ENCODE measurements around the gene HOXC6.

Gene HOXC6

GRCh38 chr12:54016478-54016964 lies 11.7 kb upstream of the HOXC6 start:
- peak; percentile 56 for DNase-seq

- DNase-seq: peak; percentile 58
Measured at GRCh38 chr12:54017027-54017788, 11.0 kb upstream of the HOXC6 start.

DNA sequence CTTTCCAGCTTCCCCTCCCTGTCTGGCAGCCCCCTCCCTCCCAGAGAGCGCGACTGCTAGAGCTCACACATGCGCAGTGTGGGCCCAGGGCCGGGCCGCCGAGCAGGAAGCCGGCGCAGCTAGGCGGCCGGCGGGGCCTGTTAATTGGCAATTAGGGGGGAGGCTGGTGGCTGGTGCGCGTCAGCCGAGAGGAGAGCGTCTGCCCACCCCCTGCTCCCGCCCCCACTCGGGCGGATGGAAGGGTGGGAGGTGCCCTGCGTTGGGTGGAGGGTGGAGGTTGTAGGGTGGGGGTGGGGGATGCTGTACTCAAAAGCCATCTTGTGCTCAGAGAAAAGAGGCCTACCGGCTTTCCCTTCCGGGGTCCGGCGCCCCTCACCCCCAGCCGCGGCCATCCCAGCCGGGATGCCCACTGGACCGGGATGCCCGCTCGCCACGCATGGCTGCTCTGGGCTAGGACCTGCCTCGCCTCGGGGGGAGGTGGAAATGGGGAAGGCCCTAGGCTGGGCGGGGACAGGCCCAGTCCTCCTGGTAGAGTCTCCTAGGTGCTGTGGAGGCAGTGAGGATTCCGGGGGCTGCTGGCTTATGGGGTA lies 10.3 kb upstream of the HOXC6 start:
- DNase-seq: peak; percentile 71

DNA sequence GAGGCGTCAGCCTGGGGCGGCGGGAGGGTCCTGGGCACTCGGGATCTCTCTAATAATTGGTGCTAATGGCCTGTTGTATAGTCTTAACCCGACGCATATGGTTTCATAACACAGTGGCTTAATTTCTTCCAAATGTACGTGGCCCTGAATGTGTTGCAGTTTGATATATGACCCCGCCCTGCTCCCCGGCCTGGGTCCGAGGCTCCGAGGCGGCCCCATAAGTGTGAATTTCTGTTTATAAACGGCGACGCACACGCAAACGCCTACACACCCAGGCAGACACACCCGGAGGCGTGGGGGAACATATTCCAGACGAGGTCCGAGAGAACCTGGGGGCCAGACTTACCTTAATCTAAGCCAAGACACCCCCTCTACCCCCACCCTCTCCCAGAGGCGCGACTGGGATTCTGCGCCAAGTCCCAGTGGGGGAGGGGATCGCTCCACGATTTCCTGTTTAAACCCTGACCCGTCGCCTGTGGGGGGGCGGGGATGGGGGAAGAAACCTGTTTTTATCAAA lies 9.7 kb upstream of the HOXC6 start:
- no peak for DNase-seq

- DNase-seq: no peak
Measured at GRCh38 chr12:54019091-54019811, 9.0 kb upstream of the HOXC6 start.

DNA sequence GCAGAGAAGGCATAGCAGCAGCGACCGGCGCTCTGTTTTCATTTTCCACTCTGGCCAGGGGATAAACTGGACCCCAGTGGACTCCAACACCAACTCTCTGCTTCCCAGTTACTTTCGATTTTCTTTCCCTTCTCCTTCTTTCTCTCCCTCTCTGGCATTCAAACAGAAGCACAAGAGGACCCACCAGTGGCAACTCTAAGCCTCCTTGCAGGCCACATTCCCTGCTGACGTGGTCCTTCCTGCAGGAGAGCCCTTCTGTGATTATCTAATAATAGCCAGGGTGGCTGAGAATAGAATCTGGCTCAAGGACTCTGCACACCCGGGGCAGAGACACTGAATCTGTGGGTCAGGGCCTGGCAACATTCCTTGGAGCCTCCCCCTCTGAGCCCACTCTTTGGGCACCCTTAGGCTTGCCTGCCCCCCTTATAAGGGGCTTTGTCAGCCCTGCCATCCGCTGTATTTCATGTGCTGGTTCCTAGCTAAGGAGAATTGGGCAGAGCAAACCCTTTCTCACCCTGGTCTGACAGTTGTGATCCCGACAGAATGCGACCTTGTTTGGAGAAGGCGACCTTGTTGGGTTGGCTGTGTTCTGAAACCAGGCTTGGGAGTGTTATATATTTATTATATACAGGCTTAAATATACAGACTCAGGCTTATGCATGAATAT lies 8.2 kb upstream of the HOXC6 start:
- DNase-seq: no peak

DNA sequence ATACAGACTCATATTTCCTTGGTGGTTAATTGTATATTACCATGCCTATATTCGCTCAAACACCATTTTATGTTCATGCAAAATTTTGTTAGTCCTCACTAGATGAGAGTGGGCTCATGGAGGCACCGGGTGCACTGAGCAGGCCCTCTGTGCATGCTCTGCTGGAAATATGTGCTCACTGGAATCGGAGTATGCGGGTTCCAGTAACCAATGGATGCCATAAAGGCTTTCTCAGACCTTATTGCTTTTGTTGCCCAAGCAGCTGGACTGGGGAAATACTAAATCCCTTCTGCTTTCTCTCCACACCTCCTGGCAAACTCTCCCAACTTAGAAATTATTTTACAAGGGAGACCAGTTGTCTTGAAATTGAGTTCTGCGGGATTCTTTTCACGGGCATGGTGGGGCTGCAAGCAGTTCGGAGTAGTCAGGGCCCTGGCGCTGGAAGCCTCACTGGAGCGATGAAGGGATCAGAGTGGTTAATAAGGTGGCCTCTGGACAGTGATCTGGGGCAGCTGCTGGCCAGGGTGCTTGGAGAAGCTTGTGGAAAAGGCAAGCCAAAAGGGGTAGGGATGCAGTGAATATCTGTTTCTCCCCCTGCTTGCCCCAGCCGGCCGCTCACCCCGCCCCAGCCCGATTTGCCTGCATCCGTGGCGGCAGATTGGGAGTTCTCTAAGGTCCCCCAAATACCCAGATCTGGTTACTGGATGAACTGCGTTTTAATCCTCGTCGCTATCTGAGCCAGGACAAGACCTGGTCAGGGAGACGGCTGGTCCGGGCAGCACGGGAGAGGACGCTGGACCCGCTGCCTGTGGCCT lies 7.4 kb upstream of the HOXC6 start:
- DNase-seq: no peak

- DNase-seq: no peak
Measured at GRCh38 chr12:54021432-54022013, 6.7 kb upstream of the HOXC6 start.

- DNase-seq: no peak
Measured at GRCh38 chr12:54022960-54023884, 5.0 kb upstream of the HOXC6 start.

GRCh38 chr12:54024127-54024526 lies 4.1 kb upstream of the HOXC6 start:
- no peak for DNase-seq

GRCh38 chr12:54024581-54025305 lies 3.5 kb upstream of the HOXC6 start:
- DNase-seq: no peak

DNA sequence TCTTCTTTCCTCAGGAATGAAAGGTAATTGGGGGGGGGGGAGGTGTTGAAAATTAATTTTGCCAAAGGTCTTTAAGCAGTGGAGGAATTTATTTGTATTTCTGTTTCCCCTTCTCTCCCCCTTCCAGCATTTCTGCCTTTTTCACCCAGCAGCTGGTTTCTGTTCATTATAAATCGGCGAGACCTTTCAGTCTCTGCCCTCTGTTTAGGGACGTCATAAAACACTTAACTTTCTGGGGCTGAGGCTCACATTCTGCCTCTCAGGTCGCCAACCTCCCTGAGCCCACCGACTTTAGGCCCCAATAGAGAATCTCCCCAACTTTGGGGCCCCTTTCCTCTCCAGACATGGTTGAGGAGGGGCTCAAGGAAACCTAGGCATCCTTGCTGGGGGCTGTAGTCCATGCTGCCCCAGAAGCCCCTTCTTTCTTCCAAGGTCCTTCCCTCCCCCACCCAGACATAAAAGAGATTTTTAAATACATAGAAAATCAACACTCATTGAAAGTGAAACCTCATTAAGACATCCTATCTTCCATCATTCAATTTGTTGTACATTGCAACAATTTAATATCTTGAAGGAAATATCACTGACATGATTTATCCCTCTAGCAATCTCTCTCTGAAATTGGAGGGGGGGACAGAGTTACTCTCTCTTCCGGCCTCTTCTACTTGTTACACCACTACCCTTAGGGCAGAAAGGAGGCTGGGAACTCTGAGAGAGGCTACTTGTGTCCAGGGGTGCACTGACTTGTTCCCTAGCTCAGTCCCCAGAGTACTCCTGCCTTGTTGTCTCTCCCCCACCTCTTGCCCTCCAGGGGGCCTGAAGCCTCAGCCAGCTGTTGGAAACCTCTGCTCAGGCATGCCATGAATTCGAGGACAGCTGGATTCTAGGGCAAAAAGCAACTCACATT lies 2.5 kb upstream of the HOXC6 start:
- no peak for DNase-seq

DNA sequence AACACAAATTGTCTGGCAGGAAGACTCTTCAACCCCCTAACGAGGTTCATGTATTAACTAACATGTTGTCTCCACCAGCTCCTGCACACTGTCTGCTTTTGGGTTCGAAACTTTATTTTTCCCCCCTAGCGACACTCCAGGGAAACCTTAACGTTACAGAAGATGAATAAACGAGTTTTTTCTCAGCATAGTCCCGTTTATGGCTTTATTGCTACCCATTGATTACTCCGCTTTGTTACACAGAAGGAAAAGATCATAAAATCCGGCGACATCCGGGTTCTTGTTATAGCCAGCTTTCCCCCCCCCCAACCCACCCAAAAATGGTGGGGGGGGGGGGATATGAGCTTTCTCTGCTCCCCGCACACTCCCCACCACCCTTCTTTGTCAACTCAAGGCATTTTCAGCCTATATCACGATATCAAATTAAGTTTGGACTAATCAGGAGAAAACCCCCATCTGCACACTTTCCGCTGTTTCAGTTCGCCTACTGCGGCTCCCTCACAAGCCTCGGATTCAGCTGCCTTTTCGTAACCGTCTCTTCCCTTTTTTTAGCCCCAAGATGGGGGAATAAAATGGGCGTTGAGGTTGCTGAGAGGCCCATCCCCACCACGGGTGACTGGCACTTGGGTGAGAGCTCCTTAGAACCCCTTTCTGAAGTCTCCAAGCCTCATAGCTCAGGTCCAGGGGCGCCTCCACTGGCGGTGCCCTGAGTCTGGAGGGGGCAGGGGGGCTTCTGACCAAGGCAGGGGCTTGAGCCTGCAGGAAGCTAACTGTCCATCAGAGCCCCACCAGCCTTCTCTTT lies 1.4 kb upstream of the HOXC6 start:
- no peak for DNase-seq

DNA sequence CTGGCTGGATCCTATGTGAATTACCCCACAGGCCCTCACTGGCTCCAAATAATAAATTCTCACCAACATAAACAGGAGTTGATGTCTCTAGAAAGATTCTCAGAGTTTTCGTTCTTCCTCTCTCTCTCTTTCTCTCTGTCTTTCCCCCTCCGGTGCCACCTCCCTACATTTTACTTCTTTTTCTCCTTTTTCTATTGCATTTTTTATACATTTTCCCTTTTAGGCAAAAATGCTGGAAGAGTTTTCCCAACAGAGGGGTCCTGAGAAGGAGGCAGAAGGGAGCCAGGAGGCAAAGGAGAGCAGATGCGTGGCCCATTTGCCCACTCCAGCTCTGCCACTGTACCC lies 826 bp upstream of the HOXC6 start:
- DNase-seq: no peak

GRCh38 chr12:54029529-54030441 lies 1.5 kb downstream of the HOXC6 start:
- DNase-seq: no peak

GRCh38 chr12:54030442-54030801 lies 2.2 kb downstream of the HOXC6 start:
- no peak for DNase-seq

GRCh38 chr12:54030889-54031471 lies 2.7 kb downstream of the HOXC6 start:
- no peak for DNase-seq

Measured in DMS79 treated with DMSO at 0.1 percent for 48 hours (cell line).